Esophagus squamous epithelium (tissue), 4 donors: ENCODE data around the gene RHEX.

Experiments used
- POLR2A ChIP-seq, 4 donors: fragments of 450-650 bp; IDR thresholded peaks; one replicate each; pipeline ENCODE4 v1.6.1; 2017; ENCODE audit warnings: antibody characterized with exemption in 4 of 4, mild to moderate bottlenecking in 4 of 4, moderate library complexity in 3 of 4
- TF ChIP-seq, protein P1 (sequence below), 6 experiments: fragments of 450-650 bp in 4 of 6; fragments of 200-600 bp in 2 of 6; sonication (generic) in 2 of 6; IDR thresholded peaks; one replicate each; pipeline ENCODE4 v1.5.1; 2016 to 2019; ENCODE audit warnings: antibody characterized with exemption in 6 of 6, mild to moderate bottlenecking in 4 of 6, moderate library complexity in 4 of 6

DNA sequence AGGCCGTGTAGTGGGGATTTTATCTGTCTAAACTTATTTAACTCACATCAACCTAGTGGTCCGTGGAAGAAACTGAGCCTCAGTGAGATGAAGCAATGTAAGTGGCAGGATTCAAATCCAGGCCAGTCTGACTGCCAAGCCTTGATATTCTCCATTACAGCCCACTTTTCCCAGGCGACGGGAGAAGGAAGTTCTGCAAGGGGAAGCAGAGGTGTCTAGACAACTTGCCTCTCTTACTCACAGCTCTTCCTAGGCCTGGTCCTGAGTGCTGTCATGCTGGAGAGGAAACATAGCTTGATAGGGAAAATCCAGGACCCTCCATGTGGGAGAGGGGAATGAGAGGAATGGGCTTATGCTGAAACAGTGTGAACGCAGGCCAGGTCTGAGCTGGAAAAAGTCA, 38.4 kb upstream of the RHEX start:
- TF ChIP-seq, protein P1, sequence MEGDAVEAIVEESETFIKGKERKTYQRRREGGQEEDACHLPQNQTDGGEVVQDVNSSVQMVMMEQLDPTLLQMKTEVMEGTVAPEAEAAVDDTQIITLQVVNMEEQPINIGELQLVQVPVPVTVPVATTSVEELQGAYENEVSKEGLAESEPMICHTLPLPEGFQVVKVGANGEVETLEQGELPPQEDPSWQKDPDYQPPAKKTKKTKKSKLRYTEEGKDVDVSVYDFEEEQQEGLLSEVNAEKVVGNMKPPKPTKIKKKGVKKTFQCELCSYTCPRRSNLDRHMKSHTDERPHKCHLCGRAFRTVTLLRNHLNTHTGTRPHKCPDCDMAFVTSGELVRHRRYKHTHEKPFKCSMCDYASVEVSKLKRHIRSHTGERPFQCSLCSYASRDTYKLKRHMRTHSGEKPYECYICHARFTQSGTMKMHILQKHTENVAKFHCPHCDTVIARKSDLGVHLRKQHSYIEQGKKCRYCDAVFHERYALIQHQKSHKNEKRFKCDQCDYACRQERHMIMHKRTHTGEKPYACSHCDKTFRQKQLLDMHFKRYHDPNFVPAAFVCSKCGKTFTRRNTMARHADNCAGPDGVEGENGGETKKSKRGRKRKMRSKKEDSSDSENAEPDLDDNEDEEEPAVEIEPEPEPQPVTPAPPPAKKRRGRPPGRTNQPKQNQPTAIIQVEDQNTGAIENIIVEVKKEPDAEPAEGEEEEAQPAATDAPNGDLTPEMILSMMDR (IDR thresholded peaks at IDR 0.05), result no peak
- TF ChIP-seq POLR2A (IDR thresholded peaks at IDR 0.05), result no peak
